ENCODE data around the gene MAP1LC3C. TPM values are rescaled to one million over a fixed set of nuclear protein-coding genes. Genes with fewer than 3 reads are reported as not detected.

Gene MAP1LC3C
- 10 to 100 TPM in 1 of 3 donors, 1 to 10 TPM in 2; 7.2 to 10.8 (median 7.8) TPM for total RNA-seq

DNA sequence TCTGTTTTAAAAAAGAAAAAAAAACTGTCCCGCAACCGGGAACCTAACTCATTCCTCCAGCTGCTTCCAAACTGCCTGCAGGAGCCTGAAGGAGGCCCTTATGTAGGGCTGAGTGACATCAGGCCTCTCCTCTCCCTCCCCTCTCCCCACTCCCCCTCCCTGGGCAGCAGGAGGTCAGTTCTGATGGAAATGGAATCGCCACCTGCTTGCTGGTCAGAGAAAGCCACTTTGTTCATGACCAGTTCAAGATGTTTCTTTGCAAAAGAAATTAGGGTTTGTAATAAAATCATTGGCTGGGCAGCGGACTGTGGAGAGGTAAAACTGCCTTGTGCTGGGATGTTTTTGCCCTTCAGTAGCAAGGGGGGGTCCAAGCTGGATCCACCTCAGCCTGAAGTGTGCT lies at the start of gene MAP1LC3C:
Gene MAP1LC3C, minus strand, starts transcription at position 73 of the 400 bp plus-strand sequence. CDS start 90 bp downstream, outside the sequence.
- TF ChIP-seq POLR2AphosphoS5 (IDR thresholded peaks at IDR 0.05) (no peak), POLR2A (IDR thresholded peaks at IDR 0.05) (no peak)
- TF ChIP-seq, protein P1, sequence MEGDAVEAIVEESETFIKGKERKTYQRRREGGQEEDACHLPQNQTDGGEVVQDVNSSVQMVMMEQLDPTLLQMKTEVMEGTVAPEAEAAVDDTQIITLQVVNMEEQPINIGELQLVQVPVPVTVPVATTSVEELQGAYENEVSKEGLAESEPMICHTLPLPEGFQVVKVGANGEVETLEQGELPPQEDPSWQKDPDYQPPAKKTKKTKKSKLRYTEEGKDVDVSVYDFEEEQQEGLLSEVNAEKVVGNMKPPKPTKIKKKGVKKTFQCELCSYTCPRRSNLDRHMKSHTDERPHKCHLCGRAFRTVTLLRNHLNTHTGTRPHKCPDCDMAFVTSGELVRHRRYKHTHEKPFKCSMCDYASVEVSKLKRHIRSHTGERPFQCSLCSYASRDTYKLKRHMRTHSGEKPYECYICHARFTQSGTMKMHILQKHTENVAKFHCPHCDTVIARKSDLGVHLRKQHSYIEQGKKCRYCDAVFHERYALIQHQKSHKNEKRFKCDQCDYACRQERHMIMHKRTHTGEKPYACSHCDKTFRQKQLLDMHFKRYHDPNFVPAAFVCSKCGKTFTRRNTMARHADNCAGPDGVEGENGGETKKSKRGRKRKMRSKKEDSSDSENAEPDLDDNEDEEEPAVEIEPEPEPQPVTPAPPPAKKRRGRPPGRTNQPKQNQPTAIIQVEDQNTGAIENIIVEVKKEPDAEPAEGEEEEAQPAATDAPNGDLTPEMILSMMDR (IDR thresholded peaks at IDR 0.05), result no peak
- Histone ChIP-seq H3K27me3 (no peaks in the 10 kb centered on the region), H3K4me3 (peak within 1 kb of the TSS; percentile 22 to 60 (median 24)), H3K9me3 (no peaks in the 10 kb centered on the region), H3K36me3 (no peaks in the 10 kb centered on the region), H3K27ac (peak within 1 kb of the TSS in 1 of 2 donors; percentile 63), H3K4me1 (no peaks in the 10 kb centered on the region)
- DNase-seq (ENCODE audit: low spot score in 2 of 2), result no peak
- intact Hi-C loops (cut with DNase I; ENCODE audit: low total_unique reads), result no loop called here

DNA sequence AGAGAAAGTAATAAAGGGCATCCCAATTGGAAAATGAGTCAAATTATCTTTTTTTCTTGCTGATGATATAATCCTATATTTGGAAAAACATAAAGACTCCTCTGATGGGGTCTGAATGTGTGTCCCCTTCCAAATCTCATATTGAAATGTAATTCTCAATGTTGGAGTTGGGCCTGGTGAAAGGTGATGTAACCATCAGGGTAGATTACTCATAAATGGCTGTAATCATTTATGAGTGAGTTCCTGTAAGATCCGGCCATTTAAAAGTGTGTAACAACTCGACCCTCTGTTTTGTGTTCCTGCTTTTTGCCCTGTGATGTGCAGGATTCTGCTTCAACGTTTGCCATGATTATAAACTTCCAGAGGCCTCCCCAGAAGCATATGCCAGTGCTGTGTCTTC lies 44.3 kb upstream of the MAP1LC3C start:
- Histone ChIP-seq H3K27me3 (no peaks in the 10 kb centered on the region), H3K4me3 (no peak overlapping the region), H3K9me3 (peaks cover 0 to 5% of the 10 kb centered on the region in 2 donors), H3K36me3 (no peaks in the 10 kb centered on the region), H3K4me1 (no peaks in the 10 kb centered on the region), H3K27ac (no peak overlapping the region)
- intact Hi-C loops (cut with DNase I; ENCODE audit: low total_unique reads), result no loop called here
- DNase-seq (ENCODE audit: low spot score in 2 of 2), result no peak
- TF ChIP-seq, protein P1 (IDR thresholded peaks at IDR 0.05), result no peak
- no peak for TF ChIP-seq POLR2AphosphoS5 (IDR thresholded peaks at IDR 0.05)
- TF ChIP-seq POLR2A (IDR thresholded peaks at IDR 0.05), result no peak

DNA sequence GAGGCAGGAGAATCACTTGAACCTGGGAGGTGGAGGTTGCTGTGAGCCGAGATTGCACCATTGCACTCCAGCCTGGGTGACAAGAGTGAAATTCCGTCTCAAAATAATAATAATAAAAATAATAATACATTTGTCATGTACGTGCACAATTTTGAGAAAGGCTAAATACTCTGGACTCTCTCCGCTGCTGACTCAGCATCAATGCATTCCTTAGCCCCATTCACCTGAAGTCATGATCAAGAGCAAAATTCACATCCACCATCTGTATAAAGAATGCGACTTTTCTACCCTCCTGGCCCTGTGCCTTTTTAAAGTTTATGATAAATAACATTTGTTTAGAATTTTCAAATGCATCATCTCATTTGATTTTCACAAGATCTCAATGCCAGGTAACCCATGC lies 35.5 kb upstream of the MAP1LC3C start:
- Histone ChIP-seq H3K9me3 (no peaks in the 10 kb centered on the region), H3K36me3 (no peaks in the 10 kb centered on the region), H3K4me1 (no peaks in the 10 kb centered on the region), H3K27me3 (no peaks in the 10 kb centered on the region), H3K4me3 (no peak overlapping the region), H3K27ac (no peak overlapping the region)
- no peak for DNase-seq (ENCODE audit: low spot score in 2 of 2)
- TF ChIP-seq POLR2AphosphoS5 (IDR thresholded peaks at IDR 0.05), result no peak
- TF ChIP-seq POLR2A (IDR thresholded peaks at IDR 0.05), result no peak
- TF ChIP-seq, protein P1 (IDR thresholded peaks at IDR 0.05), result no peak
- intact Hi-C loops (cut with DNase I; ENCODE audit: low total_unique reads), result no loop called here

DNA sequence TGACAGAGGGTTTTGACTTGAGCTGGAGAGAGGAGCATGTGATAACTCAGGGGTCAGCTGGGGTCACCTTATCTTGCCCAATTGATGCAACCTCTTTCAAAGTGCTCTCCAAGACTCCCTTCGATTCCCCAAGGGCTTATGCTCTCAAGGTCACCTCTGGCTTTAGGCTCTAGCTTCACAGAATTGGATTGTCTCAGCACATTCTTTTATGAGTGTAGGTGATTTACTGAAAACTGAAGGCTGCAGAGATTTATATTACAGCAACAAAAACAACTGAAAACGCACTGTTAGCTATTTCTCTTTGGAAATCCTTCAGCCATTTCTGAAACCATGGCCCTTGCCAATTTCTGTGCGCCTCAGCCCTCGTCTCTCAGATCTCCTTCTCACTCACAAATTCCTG lies 34.5 kb upstream of the MAP1LC3C start:
- no peaks in the 10 kb centered on the region for H3K36me3 ChIP-seq
- no peak overlapping the region for H3K4me3 ChIP-seq
- no peak for DNase-seq (ENCODE audit: low spot score in 2 of 2)
- H3K27me3 ChIP-seq, result no peaks in the 10 kb centered on the region
- H3K4me1 ChIP-seq, result no peaks in the 10 kb centered on the region
- intact Hi-C loops (cut with DNase I; ENCODE audit: low total_unique reads), result no loop called here
- TF ChIP-seq POLR2AphosphoS5 (IDR thresholded peaks at IDR 0.05) (peak in 1 of 3 donors; percentile 55), POLR2A (IDR thresholded peaks at IDR 0.05) (no peak)
- TF ChIP-seq, protein P1 (IDR thresholded peaks at IDR 0.05), result no peak
- no peaks in the 10 kb centered on the region for H3K9me3 ChIP-seq
- H3K27ac ChIP-seq, result no peak overlapping the region

DNA sequence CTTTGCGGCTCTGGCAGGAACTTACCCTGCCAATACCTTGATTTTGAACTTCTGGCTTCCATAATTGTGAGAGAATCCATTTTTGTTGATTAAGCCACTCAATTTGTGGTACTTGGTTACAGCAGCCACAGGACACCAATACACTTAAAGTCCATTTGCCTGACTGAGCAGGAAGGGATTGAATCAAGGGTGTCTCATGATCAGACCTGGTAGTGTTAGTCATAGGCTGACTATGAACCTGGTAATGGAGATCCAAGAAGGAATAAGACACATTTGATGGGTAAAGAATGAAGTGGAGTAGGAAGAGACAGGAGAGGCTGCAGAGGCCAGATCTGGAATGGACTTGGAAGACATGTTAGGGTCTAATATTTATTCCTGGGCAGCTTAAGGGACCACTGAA lies 31.2 kb upstream of the MAP1LC3C start:
- no peak for TF ChIP-seq POLR2A (IDR thresholded peaks at IDR 0.05)
- no peak for TF ChIP-seq POLR2AphosphoS5 (IDR thresholded peaks at IDR 0.05)
- TF ChIP-seq, protein P1 (IDR thresholded peaks at IDR 0.05), result no peak
- Histone ChIP-seq H3K27ac (no peak overlapping the region), H3K27me3 (no peaks in the 10 kb centered on the region), H3K9me3 (no peaks in the 10 kb centered on the region), H3K4me3 (no peak overlapping the region), H3K36me3 (no peaks in the 10 kb centered on the region), H3K4me1 (no peaks in the 10 kb centered on the region)
- no peak for DNase-seq (ENCODE audit: low spot score in 2 of 2)
- intact Hi-C loops (cut with DNase I; ENCODE audit: low total_unique reads), result no loop called here

Measured in breast epithelium (tissue), 4 donors.